Tibial nerve (tissue), 4 donors: ENCODE measurements around the gene LAMC3.

Source experiments
- CTCF ChIP-seq, 5 experiments: fragments of 200-600 bp in 3 of 5; fragments of 450-650 bp in 2 of 5; sonication (generic) in 3 of 5; IDR thresholded peaks; one replicate each; pipeline ENCODE4 v1.5.1; 2016 to 2019; ENCODE audit warnings: antibody characterized with exemption in 5 of 5, mild to moderate bottlenecking in 3 of 5, moderate library complexity in 2 of 5
- EP300 ChIP-seq, 2 donors: sonication (generic); formaldehyde crosslinking; IDR thresholded peaks; one replicate each; pipeline ENCODE4 v1.6.1; 2017; ENCODE audit warnings: antibody characterized with exemption in 2 of 2, mild to moderate bottlenecking in 1 of 2
- POLR2A ChIP-seq, 2 donors: fragments of 450-650 bp; IDR thresholded peaks; one replicate each; pipeline ENCODE4 v1.6.1; 2017; ENCODE audit warnings: antibody characterized with exemption in 2 of 2, mild to moderate bottlenecking in 2 of 2, moderate library complexity in 2 of 2

DNA sequence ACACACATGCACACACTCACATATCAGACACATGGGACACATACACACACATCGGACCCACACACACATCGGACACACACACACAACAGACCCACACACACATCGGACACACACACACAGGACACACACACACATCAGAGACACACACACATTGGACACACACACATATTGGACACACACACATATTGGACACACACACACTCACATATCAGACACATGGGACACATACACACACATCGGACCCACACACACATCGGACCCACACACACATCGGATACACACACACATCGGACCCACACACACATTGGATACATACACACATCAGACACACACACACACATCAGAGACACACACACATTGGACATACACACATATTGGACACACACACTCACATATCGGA lies 12.8 kb upstream of the LAMC3 start:
- TF ChIP-seq CTCF (IDR thresholded peaks at IDR 0.05) (no peak), EP300 (IDR thresholded peaks at IDR 0.05) (no peak), POLR2A (IDR thresholded peaks at IDR 0.05) (no peak)
